Renal cortical epithelial cell (primary cell): Measurements from ENCODE around the gene PCGF2. TPM values are rescaled to one million over a fixed set of nuclear protein-coding genes. Genes with fewer than 3 reads are reported as not detected.

Experiments used
- DNase-seq: peaks from one replicate; pipeline ENCODE4 v3.0.0-alpha.2; 2011; ENCODE audit warnings: low read depth
- total RNA-seq: library from RNA; depleted of rRNA; stranded (reverse); fragments of >200 nt; gene quantifications from 2 replicates; pipeline ENCODE4 v1.2.3, GENCODE V29; 2014

Gene PCGF2
- total RNA-seq, 1 donor from 2014 or later = 8.6 TPM

- no peak for DNase-seq
Measured at GRCh38 chr17:38719289-38719942, 28.7 kb downstream of the PCGF2 start.

DNA sequence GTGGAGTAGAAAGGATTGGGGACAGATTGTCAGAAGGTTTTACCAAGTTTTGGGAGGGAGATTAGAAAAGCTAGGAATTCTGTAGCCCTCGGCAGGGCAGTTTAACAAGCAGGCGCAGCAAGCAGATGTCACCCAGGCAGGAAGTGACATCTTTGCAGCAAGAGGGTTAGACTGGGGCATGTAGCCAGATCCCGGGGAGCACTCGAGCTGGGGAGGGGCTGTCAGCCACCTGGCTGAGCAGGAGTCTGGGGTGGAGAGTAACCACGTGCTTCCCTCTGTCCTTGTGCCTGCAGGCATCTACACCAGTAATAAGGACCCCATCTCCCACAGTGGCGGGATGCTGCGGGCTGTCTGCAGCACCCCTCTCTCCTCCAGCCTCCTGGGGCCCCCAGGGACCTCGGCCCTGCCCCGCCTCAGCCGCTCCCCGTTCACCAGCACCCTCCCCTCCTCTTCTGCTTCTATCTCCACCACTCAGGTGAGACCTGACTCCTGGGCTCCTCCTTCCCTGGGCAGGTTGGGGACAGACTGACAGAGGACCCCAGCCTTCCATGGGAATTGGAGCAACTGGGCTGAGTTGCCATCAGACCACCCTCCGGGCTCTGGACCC is 30.9 kb downstream of the PCGF2 start:
- no peak for DNase-seq

DNA sequence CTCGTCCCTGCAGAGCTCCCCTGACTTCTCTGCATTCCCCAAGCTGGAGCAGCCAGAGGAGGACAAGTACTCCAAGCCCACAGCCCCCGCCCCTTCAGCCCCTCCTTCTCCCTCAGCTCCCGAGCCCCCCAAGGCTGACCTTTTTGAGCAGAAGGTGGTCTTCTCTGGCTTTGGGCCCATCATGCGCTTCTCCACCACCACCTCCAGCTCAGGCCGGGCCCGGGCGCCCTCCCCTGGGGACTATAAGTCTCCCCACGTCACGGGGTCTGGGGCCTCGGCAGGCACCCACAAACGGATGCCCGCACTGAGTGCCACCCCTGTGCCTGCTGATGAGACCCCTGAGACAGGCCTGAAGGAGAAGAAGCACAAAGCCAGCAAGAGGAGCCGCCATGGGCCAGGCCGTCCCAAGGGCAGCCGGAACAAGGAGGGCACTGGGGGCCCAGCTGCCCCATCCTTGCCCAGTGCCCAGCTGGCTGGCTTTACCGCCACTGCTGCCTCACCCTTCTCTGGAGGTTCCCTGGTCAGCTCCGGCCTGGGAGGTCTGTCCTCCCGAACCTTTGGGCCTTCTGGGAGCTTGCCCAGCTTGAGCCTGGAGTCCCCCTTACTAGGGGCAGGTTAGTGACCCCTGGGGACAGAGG is 31.6 kb downstream of the PCGF2 start:
- DNase-seq = no peak

- DNase-seq = no peak
Measured at GRCh38 chr17:38715216-38715943, 32.8 kb downstream of the PCGF2 start.

GRCh38 chr17:38713456-38714075 is 34.6 kb downstream of the PCGF2 start:
- DNase-seq = no peak

- DNase-seq = no peak
Measured at GRCh38 chr17:38712593-38712992, 35.5 kb downstream of the PCGF2 start.

DNA sequence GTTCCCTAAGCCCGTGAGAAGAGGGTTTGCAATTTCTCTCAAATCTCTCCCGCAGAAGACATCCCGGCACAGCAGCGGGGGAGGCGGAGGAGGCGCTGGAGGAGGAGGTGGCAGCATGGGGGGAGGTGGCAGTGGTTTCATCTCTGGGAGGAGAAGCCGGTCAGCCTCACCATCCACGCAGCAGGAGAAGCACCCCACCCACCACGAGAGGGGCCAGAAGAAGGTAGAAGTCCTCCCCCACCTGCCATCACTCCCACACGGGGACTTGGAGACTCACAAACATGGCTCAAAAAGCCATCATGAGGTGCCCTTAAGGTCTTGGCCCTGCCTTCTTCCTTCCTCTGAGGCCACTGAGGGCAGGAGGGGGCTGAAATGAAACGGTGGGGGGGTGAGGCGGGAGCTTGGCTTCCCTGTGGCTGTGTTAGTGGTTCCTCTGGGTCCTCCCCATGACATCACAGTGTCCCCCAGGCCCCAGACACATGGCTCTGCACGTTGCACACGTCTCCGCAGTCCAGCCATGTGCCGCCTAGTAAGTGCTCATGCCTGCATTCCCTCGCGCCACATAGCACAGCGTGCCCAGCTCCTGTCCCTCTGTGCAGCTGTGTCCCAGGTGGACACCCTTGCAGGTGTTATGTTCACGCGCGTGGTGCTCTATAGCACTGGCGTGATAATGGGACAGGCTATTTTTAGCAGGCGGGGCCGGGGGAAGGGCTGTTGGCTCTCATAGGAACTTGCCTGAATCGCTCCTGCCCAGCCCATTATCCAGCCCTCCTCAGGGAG is 36.2 kb downstream of the PCGF2 start:
- no peak for DNase-seq

- no peak for DNase-seq
Measured at GRCh38 chr17:38710985-38711384, 37.2 kb downstream of the PCGF2 start.

DNA sequence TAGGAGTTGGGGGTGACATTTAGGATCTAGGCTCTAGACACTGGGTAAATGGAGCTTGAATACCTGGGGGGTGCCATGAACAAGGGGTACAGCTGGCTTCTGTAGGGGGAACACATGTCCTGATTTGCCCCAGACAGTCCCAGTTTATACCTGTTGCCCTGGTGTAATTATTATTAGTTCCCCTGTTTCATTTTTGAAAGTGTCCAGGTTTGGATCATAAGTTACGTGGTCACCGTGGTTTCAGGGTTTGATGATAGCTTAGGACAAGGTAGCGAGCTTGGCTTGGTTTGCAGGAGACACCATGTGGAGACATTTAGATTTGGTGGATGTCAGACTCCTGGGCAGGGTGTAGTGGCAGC is 37.6 kb downstream of the PCGF2 start:
- DNase-seq = no peak

- DNase-seq = no peak
Measured at GRCh38 chr17:38709864-38710603, 38.1 kb downstream of the PCGF2 start.

DNA sequence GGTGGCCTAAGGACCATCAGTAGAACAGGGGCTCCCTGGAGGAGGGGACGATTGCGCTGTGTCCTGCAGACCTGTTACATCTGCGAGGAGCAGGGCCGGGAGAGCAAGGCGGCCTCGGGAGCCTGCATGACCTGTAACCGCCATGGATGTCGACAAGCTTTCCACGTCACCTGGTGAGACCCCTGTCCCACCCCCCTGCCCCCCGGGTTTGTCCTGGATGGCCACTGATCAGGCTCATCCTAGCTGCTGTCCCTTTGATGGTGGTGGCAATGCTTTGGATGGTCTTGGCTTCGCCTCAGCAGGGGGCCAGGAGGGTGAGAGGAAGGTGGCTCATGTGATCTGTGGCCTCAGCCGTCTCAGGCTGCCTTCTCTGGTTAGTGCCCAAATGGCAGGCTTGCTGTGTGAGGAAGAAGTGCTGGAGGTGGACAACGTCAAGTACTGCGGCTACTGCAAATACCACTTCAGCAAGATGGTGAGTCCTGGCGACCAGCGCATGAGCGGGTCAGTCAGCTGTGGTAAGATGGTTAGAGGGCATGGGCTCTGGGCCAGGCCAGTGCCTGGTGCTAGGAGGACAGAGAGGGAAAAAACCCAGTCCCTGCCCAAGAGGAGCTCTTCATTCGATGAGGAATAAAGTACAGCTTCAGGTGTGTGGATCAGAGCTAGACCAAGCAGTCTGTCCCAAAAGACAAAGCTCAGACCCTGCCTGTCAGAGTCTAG is 38.9 kb downstream of the PCGF2 start:
- no peak for DNase-seq

DNA sequence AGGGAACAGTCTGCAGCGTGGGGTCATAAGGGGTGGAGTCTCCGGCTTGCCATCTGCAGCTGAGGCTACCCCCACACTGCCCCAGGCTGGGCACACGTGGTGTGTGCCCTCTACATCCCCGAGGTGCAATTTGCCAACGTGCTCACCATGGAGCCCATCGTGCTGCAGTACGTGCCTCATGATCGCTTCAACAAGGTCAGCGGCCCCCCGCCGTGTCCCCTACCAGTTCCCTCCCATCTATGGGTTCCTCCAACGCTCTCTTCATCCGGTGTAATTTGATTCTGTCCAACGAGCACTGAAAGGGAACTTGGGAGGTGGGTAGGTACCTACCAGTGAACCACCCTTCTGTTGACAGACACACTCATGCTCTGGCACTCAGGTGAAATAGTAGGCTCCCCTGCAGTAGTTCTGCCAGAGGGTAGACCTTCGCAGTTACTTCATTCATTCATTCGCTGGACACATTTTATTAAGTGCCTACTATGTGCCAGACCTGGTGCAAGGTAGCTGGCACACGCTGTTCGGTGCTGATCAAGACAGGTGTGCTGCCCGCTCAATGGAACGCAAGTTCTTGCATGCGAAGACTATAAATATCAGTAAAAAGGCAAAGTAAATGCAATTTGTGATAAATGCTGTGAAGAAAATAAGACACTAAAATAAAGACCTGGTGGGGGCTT is 40.3 kb downstream of the PCGF2 start:
- no peak for DNase-seq

GRCh38 chr17:38706505-38707216 is 41.5 kb downstream of the PCGF2 start:
- DNase-seq = peak; percentile 23

DNA sequence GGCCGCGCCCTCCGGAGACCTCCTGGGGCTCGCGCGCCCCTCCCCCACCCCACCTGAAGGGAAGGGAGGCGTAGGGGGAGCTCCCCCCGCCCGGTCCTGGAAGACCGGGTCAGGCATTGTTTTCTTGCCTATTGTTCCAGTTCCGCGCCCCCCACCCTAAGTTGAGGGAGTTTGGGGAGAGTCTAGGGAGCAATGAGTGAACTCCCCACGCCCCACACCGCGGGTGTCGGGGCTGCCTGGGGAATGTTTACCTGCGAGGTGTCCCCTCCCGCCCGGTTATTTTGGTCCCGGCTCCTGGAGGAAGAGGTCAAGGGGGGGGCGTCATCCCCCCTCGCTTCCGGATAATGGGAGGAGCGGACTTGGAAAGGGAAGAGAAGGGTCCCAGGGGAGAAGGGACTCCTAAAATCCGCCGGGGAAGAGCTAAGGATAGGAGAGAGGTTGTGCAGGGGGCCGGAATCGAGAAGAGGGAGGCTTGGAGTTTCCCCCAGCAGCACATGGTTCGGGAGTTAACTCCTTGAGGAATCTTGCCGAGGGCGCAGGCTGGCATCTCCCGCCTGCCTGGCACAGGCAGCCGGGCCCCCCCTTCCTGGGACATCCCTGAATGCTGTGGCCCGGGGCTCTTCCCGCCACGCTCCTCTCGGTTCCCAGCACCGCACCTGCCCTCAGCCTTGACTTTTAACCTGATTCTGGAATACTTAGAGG is 42.2 kb downstream of the PCGF2 start:
- DNase-seq = no peak

GRCh38 chr17:38705523-38705802 is 42.7 kb downstream of the PCGF2 start:
- DNase-seq = no peak

- DNase-seq = peak; percentile 61
Measured at GRCh38 chr17:38704606-38705522, 43.3 kb downstream of the PCGF2 start, which contains the start of gene MLLT6. MLLT6 (plus strand) TSS chr17:38705273; CDS start chr17:38705633, 360 bp downstream.
